Small intestine (tissue), 7 donors: ENCODE data around the gene MOV10L1. TPM values are rescaled to one million over a fixed set of nuclear protein-coding genes. Genes with fewer than 3 reads are reported as not detected.
"Not testable (repeated sequence)": the region's sequence is repeated elsewhere in the genome, so short reads cannot be mapped to it uniquely, and the experiment has no call there.

Experiments used
- DNase-seq, 2 donors: peaks; one replicate each; pipeline versions ENCODE4 v3.0.0 to v3.0.0-alpha.2; 2013
- FAIRE-seq: peaks from 2 replicates; lab custom pipeline; 2012; peaks lifted over from hg19 to GRCh38; lab: Jason Lieb, UNC
- H3K27ac ChIP-seq, 3 donors: one replicate each; pipeline ENCODE4 v1.5.1; 2013; ENCODE audit warnings: low read length in 2 of 3, mild to moderate bottlenecking in 2 of 3, control low read depth in 1 of 3, inconsistent platforms in 1 of 3, low read depth in 1 of 3, moderate library complexity in 1 of 3
- H3K27me3 ChIP-seq, 3 donors: one replicate each; pipeline ENCODE4 v1.6.1; 2013; ENCODE audit warnings: low read length in 3 of 3, inconsistent platforms in 1 of 3; ENCODE audit not compliant: control insufficient read depth in 3 of 3, insufficient read depth in 3 of 3
- H3K36me3 ChIP-seq, 3 donors: one replicate each; pipeline ENCODE4 v1.6.1; 2013; ENCODE audit warnings: low read length in 3 of 3, inconsistent platforms in 1 of 3, low read depth in 1 of 3, mild to moderate bottlenecking in 1 of 3, moderate library complexity in 1 of 3; ENCODE audit not compliant: control insufficient read depth in 3 of 3, insufficient read depth in 2 of 3
- H3K4me1 ChIP-seq, 3 donors: one replicate each; pipeline ENCODE4 v1.6.1; 2013; ENCODE audit warnings: low read length in 2 of 3, inconsistent platforms in 1 of 3, low read depth in 1 of 3, mild to moderate bottlenecking in 1 of 3, moderate library complexity in 1 of 3; ENCODE audit not compliant: control insufficient read depth in 3 of 3, insufficient read depth in 2 of 3
- H3K4me3 ChIP-seq, 3 donors: one replicate each; pipeline ENCODE4 v1.5.1; 2013; ENCODE audit warnings: low read length in 3 of 3, control low read depth in 1 of 3, inconsistent platforms in 1 of 3, low read depth in 1 of 3, mild to moderate bottlenecking in 1 of 3, moderate library complexity in 1 of 3
- H3K9me3 ChIP-seq, 2 donors: one replicate each; pipeline ENCODE4 v1.6.1; 2013; ENCODE audit warnings: low read depth in 1 of 2, low read length in 1 of 2; ENCODE audit not compliant: control insufficient read depth in 2 of 2, insufficient read depth in 1 of 2
- WGBS, 3 donors: extraction: QIAGEN DNeasy Blood & Tissue Kit; methylation state at CpG; one replicate each; pipeline ENCODE4 v1.1.7; 2013; 5-methylcytosine and 5-hydroxymethylcytosine counted together
- polyA plus RNA-seq, 4 donors: library from polyadenylated mRNA; stranded (reverse) in 3 of 4; unstranded in 1 of 4; fragments of 200-250 nt in 3 of 4; fragments of 120-200 nt in 1 of 4; gene quantifications; one replicate each; pipeline versions ENCODE4 v1.2.1 to v1.2.3, GENCODE V29; 2013
- donor health status: healthy with polysubstance abuse.
- donor health status: control.
- donor health status: control.
- donor health status: Bipolar disorder and iron deficiency.
- donor health status: healthy.

MOV10L1 gene
- polyA plus RNA-seq, 4 donors, result 0.19 to 2.1 TPM; not detected in 2

- 79 to 82% (median 81%) methylated on average over 11 of the region's 11 CpGs for WGBS, 3 donors
- peaks cover 0 to 9% (median 0%) of the 10 kb centered on the region in 3 donors for H3K4me1 ChIP-seq
- H3K4me3 ChIP-seq, result no peak overlapping the region
- H3K36me3 ChIP-seq, result no peaks in the 10 kb centered on the region
- H3K27me3 ChIP-seq, result peaks cover 0 to 3% (median 0%) of the 10 kb centered on the region in 3 donors
- FAIRE-seq, result no peak
- no peak overlapping the region for H3K27ac ChIP-seq
- peaks cover 0 to 11% of the 10 kb centered on the region in 2 donors for H3K9me3 ChIP-seq
- DNase-seq, result no peak
These were observed 31.5 kb downstream of the MOV10L1 start for GRCh38 chr22:50121202-50121740.

- FAIRE-seq (no peak), DNase-seq (no peak)
- Histone ChIP-seq H3K36me3 (no peaks in the 10 kb centered on the region), H3K27ac (no peak overlapping the region), H3K27me3 (peaks cover 0 to 3% (median 0%) of the 10 kb centered on the region in 3 donors), H3K9me3 (peaks cover 0 to 11% of the 10 kb centered on the region in 2 donors), H3K4me3 (no peak overlapping the region), H3K4me1 (peaks cover 0 to 9% (median 0%) of the 10 kb centered on the region in 3 donors)
- WGBS, 3 donors, result 78 to 84% (median 81%) methylated on average over 4 of the region's 4 CpGs
These were observed 33.3 kb downstream of the MOV10L1 start for GRCh38 chr22:50123119-50123518.

- peaks cover 0 to 11% of the 10 kb centered on the region in 2 donors for H3K9me3 ChIP-seq
- no peak overlapping the region for H3K4me3 ChIP-seq
- DNase-seq (no peak), FAIRE-seq (no peak)
- 80 to 82% (median 81%) methylated on average over 9 of the region's 9 CpGs for WGBS, 3 donors
- no peaks in the 10 kb centered on the region for H3K4me1 ChIP-seq
- peaks cover 0 to 5% (median 0%) of the 10 kb centered on the region in 3 donors for H3K27me3 ChIP-seq
- no peaks in the 10 kb centered on the region for H3K36me3 ChIP-seq
- H3K27ac ChIP-seq, result no peak overlapping the region
These were observed 35.2 kb downstream of the MOV10L1 start for GRCh38 chr22:50125029-50125428.

- Histone ChIP-seq H3K36me3 (no peaks in the 10 kb centered on the region), H3K27ac (no peak overlapping the region), H3K27me3 (peaks cover 0 to 7% (median 0%) of the 10 kb centered on the region in 3 donors), H3K4me1 (no peaks in the 10 kb centered on the region), H3K4me3 (no peak overlapping the region), H3K9me3 (peaks cover 0 to 3% of the 10 kb centered on the region in 2 donors)
- FAIRE-seq, result no peak
- WGBS, 3 donors, result 65 to 80% (median 72%) methylated on average over 10 of the region's 10 CpGs
- no peak for DNase-seq
These were observed 39.4 kb downstream of the MOV10L1 start for GRCh38 chr22:50129121-50129736.

GRCh38 chr22:50131894-50132293 is 42.1 kb downstream of the MOV10L1 start:
- H3K9me3 ChIP-seq, result peaks cover 0 to 3% of the 10 kb centered on the region in 2 donors
- H3K4me1 ChIP-seq, result no peaks in the 10 kb centered on the region
- peaks cover 0 to 4% (median 0%) of the 10 kb centered on the region in 3 donors for H3K27me3 ChIP-seq
- no peak overlapping the region for H3K4me3 ChIP-seq
- 70 to 86% (median 79%) methylated on average over 4 of the region's 4 CpGs for WGBS, 3 donors
- no peaks in the 10 kb centered on the region for H3K36me3 ChIP-seq
- DNase-seq (no peak), FAIRE-seq (no peak)
- no peak overlapping the region for H3K27ac ChIP-seq

GRCh38 chr22:50134481-50134880 is 44.7 kb downstream of the MOV10L1 start:
- no peak for DNase-seq
- no peak overlapping the region for H3K27ac ChIP-seq
- peaks cover 0 to 2% (median 0%) of the 10 kb centered on the region in 3 donors for H3K27me3 ChIP-seq
- no peaks in the 10 kb centered on the region for H3K36me3 ChIP-seq
- no peak overlapping the region for H3K4me3 ChIP-seq
- 81 to 86% (median 82%) methylated on average over 10 of the region's 10 CpGs for WGBS, 3 donors
- H3K4me1 ChIP-seq, result no peaks in the 10 kb centered on the region
- H3K9me3 ChIP-seq, result peaks cover 0 to 3% of the 10 kb centered on the region in 2 donors
- no peak for FAIRE-seq

GRCh38 chr22:50136581-50137015 is 46.8 kb downstream of the MOV10L1 start:
- Histone ChIP-seq H3K27me3 (peaks cover 0 to 2% (median 2%) of the 10 kb centered on the region in 3 donors), H3K4me1 (no peaks in the 10 kb centered on the region), H3K4me3 (no peak overlapping the region), H3K27ac (no peak overlapping the region), H3K9me3 (peaks cover 0 to 3% of the 10 kb centered on the region in 2 donors), H3K36me3 (no peaks in the 10 kb centered on the region)
- 60 to 68% (median 67%) methylated on average over 5 of the region's 5 CpGs for WGBS, 3 donors
- FAIRE-seq, result no peak
- DNase-seq, result no peak

- not testable (repeated sequence) for DNase-seq, H3K27ac ChIP-seq, H3K27me3 ChIP-seq, H3K9me3 ChIP-seq, H3K36me3 ChIP-seq, FAIRE-seq, H3K4me1 ChIP-seq, H3K4me3 ChIP-seq
- WGBS, 3 donors, result 95 to 97% (median 96%) methylated on average over 9 of the region's 9 CpGs
These were observed 47.5 kb downstream of the MOV10L1 start for GRCh38 chr22:50137277-50137676.
